ENCODE data around the gene AATK.

DNA sequence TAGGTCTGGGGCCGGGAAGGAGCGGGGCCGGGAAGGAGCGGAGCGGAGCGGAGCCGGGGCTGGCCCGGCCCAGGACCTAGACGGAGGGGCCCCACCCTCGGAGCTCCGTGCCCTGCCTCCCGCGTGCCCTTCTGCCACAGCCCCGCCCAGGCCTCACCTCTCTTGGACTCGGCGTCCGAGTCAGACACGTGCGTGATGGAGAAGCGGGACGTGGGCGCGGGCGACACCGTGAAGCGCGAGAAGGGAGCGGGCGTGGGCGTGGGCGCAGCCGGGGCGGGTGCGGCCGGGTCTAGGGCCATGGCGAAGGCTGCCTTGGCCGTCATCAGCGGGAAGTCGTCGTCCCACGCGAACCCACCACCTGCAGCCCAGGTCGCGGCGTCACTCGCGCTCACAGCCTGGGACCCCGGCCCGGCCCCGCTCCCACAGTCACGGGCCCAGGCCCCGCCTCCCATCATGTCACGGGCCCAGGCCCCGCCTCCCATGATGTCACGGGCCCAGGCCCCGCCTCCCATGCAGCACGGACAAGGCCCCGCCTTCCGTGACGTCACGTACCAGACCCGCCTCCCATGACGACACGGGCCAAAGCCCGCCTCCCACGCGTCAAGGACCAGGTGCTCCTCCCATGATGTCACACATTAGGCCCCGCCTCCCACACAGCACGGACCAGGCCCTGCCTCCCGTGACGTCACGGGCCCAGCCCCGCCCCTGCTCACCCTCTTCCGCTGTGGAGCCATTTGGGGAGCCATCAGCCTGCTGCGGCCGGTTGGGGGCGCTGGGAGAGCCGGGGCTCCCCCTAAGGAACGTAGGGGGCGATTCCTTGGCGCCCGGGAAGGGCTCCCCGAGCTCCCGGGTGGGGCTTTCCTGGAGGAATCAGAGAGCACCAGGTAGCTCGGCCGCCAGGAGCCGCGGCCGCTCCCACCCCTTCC is 46.5 kb downstream of the AATK start:
- TF ChIP-seq EZH2 (IDR thresholded peaks at IDR 0.05; ENCODE audit: insufficient read depth, poor library complexity, severe bottlenecking): no peak
- TF ChIP-seq EZH2phosphoT487 (IDR thresholded peaks at IDR 0.05; ENCODE audit: insufficient read depth, low read depth): no peak
